Calu3 (cell line): Measurements from ENCODE around the gene ST8SIA4. TPM values are rescaled to one million over a fixed set of nuclear protein-coding genes. Genes with fewer than 3 reads are reported as not detected.

Experiments
- BruUV-seq: library from RNA; stranded (reverse); fragments of 400-500 nt; replicated peaks from 2 replicates; lab custom pipeline; 2021; lab: Mats Ljungman, UMichigan
- CTCF ChIA-PET: fragments of 300-600 bp; sonication (Branson Sonifier 250); formaldehyde crosslinking; loops from one replicate; lab custom pipeline; 2022; ENCODE audit warnings: antibody characterized with exemption; lab: Charles Lee
- DNase-seq: peaks from one replicate; pipeline ENCODE4 v3.0.0; 2022
- H3K27ac Mint-ChIP-seq: one replicate; pipeline ENCODE4 v1.8.0; 2022; ENCODE audit warnings: mixed read lengths; ENCODE audit not compliant: unreplicated experiment
- H3K27me3 Mint-ChIP-seq: one replicate; pipeline ENCODE4 v1.8.0; 2022; ENCODE audit warnings: mixed read lengths; ENCODE audit not compliant: unreplicated experiment
- H3K36me3 Mint-ChIP-seq: one replicate; pipeline ENCODE4 v1.8.0; 2022; ENCODE audit warnings: mild to moderate bottlenecking, moderate library complexity, mixed read lengths; ENCODE audit not compliant: insufficient read depth, unreplicated experiment
- H3K4me1 Mint-ChIP-seq: one replicate; pipeline ENCODE4 v1.8.0; 2022; ENCODE audit warnings: mild to moderate bottlenecking, low read depth, mixed read lengths; ENCODE audit not compliant: unreplicated experiment
- H3K4me3 Mint-ChIP-seq: one replicate; pipeline ENCODE4 v1.8.0; 2022; ENCODE audit warnings: mild to moderate bottlenecking, low read depth, moderate library complexity, mixed read lengths; ENCODE audit not compliant: unreplicated experiment
- H3K9me3 Mint-ChIP-seq: one replicate; pipeline ENCODE4 v1.8.0; 2022; ENCODE audit warnings: low read depth, mixed read lengths; ENCODE audit not compliant: unreplicated experiment
- intact Hi-C: fragments of 100-400 bp; cut with micrococcal nuclease; formaldehyde crosslinking; loops from one replicate; pipeline ENCODE4 v1.10.0; 2022; ENCODE audit not compliant: unreplicated experiment
- total RNA-seq: library from RNA; stranded (reverse); gene quantifications from 2 replicates; pipeline ENCODE4 v1.2.3, GENCODE V29; 2022
- TF ChIP-seq, protein P1 (sequence below): fragments of 200-600 bp; IDR thresholded peaks from one replicate; pipeline ENCODE4 v1.8.0; 2022; ENCODE audit warnings: antibody characterized with exemption; ENCODE audit not compliant: unreplicated experiment

ST8SIA4 gene
- total RNA-seq, 1 experiment from 2014 or later: not detected

DNA sequence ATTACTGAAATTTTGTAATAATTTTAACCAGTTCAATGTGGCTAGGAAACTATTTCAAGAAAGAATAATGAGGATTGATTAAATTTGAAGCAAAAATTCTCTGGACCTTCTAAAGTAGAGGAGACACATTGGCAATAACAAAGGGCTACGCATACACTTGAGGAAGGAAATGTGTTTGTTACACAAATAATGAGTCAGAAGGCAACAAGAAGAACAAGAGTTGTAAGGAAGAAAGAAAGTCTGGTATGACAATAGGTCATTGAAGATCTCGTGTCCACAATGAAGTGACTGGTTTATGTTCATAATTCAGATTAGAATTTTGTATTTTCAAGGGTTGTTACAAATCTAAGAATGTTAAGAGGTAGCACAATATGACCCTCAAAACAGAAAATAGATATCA, 25.8 kb downstream of the ST8SIA4 start:
- CTCF ChIA-PET: no interaction called here
- peaks cover 20% of the 10 kb centered on the region for H3K4me1 Mint-ChIP-seq
- TF ChIP-seq, protein P1, sequence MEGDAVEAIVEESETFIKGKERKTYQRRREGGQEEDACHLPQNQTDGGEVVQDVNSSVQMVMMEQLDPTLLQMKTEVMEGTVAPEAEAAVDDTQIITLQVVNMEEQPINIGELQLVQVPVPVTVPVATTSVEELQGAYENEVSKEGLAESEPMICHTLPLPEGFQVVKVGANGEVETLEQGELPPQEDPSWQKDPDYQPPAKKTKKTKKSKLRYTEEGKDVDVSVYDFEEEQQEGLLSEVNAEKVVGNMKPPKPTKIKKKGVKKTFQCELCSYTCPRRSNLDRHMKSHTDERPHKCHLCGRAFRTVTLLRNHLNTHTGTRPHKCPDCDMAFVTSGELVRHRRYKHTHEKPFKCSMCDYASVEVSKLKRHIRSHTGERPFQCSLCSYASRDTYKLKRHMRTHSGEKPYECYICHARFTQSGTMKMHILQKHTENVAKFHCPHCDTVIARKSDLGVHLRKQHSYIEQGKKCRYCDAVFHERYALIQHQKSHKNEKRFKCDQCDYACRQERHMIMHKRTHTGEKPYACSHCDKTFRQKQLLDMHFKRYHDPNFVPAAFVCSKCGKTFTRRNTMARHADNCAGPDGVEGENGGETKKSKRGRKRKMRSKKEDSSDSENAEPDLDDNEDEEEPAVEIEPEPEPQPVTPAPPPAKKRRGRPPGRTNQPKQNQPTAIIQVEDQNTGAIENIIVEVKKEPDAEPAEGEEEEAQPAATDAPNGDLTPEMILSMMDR: no peak
- H3K27ac Mint-ChIP-seq: peak overlapping the region; percentile 70
- intact Hi-C loops: loop anchor here (5.0 kb wide), 1 partner anchor 35 kb away; no protein-coding TSS in a partner anchor
- H3K9me3 Mint-ChIP-seq: peaks cover 4% of the 10 kb centered on the region
- BruUV-seq: no TSS peak
- DNase-seq: no peak
- no peaks in the 10 kb centered on the region for H3K27me3 Mint-ChIP-seq
- no peaks in the 10 kb centered on the region for H3K36me3 Mint-ChIP-seq
- no peak overlapping the region for H3K4me3 Mint-ChIP-seq

DNA sequence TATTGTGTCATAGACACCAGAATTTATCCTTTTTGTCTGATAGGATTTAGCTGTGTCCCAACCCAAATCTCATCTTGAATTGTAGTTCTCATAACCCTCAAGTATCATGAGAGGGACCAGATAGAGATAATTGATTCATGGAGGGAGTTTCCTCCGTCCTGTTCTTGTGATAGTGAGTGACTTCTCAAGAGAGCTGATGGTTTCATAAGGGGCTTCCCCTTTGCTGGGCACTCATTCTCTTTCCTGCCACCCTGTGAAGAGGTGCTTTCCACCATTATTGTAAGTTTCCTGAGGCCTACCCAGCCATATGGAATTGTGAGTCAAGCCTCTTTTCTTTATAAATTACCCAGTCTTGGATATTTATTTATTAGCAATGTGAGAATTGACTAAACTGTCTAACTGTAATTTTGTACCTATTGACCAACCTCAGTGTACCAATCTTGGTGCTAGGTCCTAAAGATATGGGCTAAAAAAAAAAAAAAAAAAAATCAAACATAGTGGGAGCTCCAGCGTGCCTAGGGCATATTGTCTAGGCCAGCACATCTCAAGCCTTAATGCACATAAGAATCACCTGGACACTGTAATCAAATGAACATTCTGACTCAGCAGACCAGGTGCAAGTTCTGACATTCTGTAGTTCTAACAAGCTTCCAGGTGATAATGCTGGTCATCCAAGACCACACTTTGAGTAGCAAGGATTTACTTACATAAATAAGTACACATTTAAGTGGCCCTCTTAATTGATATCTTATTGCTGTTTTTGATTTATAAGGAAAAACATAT, 30.5 kb downstream of the ST8SIA4 start:
- Mint-ChIP-seq H3K27me3 (no peaks in the 10 kb centered on the region), H3K36me3 (no peaks in the 10 kb centered on the region), H3K4me3 (no peak overlapping the region), H3K9me3 (no peaks in the 10 kb centered on the region), H3K4me1 (peaks cover 20% of the 10 kb centered on the region), H3K27ac (no peak overlapping the region)
- no TSS peak for BruUV-seq
- TF ChIP-seq, protein P1: no peak
- intact Hi-C loops: no loop called here
- CTCF ChIA-PET: interaction anchor here (0.9 kb wide), 1 partner anchor 16 kb away, joined by 6 read pairs; no protein-coding TSS in a partner anchor
- DNase-seq: no peak

DNA sequence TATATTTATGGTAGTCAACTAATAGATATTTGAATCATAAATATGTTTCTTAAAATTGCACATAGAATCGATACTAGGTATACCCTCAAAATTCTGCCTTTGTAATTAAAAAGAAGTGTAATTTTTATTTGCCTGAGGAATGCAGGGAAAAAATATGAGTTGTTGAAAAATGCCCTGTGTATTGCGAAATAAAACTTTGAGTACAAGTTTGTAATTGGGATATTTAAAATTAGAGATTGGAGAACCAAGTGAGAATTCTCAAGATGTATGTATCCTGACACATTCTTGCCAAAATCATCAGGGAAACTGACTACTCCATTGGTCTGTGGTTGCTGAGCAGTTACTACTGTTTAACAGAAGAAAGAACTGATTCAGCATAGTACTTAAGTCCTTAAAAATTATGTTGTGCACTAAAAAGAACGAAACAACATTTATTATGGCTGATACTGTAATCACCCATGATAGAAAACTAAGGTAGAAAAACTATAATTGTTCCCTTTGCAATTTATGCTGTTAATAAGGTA, 36.0 kb downstream of the ST8SIA4 start:
- H3K9me3 Mint-ChIP-seq: no peaks in the 10 kb centered on the region
- no peaks in the 10 kb centered on the region for H3K36me3 Mint-ChIP-seq
- DNase-seq: no peak
- intact Hi-C loops: no loop called here
- no peaks in the 10 kb centered on the region for H3K27me3 Mint-ChIP-seq
- H3K4me3 Mint-ChIP-seq: no peak overlapping the region
- BruUV-seq: no TSS peak
- CTCF ChIA-PET: no interaction called here
- TF ChIP-seq, protein P1: no peak
- H3K27ac Mint-ChIP-seq: no peak overlapping the region
- peaks cover 14% of the 10 kb centered on the region for H3K4me1 Mint-ChIP-seq

DNA sequence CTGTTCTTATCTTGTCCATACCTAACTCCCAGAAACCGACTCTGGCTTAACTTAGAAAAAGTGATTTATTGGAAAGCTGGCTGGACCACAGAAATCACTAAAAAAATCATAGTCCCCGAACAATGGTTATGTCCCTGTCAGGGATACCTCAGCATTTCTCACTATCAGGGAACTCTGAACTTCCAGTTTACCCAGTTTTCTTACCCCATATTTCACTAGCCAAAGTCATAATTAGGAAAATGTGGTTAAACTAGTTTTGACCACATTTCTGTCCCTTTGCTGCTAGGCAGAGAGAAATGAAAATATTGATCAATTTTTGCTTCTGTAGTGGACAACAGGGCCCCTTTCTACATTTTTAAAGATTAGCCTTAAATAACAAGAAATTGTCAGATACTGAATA, 38.2 kb downstream of the ST8SIA4 start:
- peaks cover 14% of the 10 kb centered on the region for H3K4me1 Mint-ChIP-seq
- intact Hi-C loops: loop anchor here (2.0 kb wide), 1 partner anchor 14 kb away; no protein-coding TSS in a partner anchor
- TF ChIP-seq, protein P1: no peak
- no peaks in the 10 kb centered on the region for H3K36me3 Mint-ChIP-seq
- no peak overlapping the region for H3K4me3 Mint-ChIP-seq
- H3K9me3 Mint-ChIP-seq: no peaks in the 10 kb centered on the region
- peak; percentile 5 for DNase-seq
- H3K27ac Mint-ChIP-seq: peak overlapping the region; percentile 41
- CTCF ChIA-PET: no interaction called here
- BruUV-seq: no TSS peak
- H3K27me3 Mint-ChIP-seq: no peaks in the 10 kb centered on the region
